HG02840 (cell line): ENCODE results near the gene STMN3.
"Not testable (repeated sequence)": the region's sequence is repeated elsewhere in the genome, so short reads cannot be mapped to it uniquely, and the experiment has no call there.

Experiments
- ATAC-seq: cut with Tn5 transposase; IDR thresholded peaks from one replicate; pipeline ENCODE4 v1.9.1; 2021; ENCODE audit warnings: mild to moderate bottlenecking, moderate library complexity, moderate number of reproducible peaks; ENCODE audit not compliant: unreplicated experiment, low FRiP score

Gene STMN3

GRCh38 chr20:63640086-63640485 is 13.1 kb downstream of the STMN3 start:
- ATAC-seq, result no peak

- ATAC-seq, result no peak
These were observed 13.9 kb downstream of the STMN3 start for GRCh38 chr20:63639093-63639975.

- no peak for ATAC-seq
These were observed 16.2 kb downstream of the STMN3 start for GRCh38 chr20:63636752-63637628.

DNA sequence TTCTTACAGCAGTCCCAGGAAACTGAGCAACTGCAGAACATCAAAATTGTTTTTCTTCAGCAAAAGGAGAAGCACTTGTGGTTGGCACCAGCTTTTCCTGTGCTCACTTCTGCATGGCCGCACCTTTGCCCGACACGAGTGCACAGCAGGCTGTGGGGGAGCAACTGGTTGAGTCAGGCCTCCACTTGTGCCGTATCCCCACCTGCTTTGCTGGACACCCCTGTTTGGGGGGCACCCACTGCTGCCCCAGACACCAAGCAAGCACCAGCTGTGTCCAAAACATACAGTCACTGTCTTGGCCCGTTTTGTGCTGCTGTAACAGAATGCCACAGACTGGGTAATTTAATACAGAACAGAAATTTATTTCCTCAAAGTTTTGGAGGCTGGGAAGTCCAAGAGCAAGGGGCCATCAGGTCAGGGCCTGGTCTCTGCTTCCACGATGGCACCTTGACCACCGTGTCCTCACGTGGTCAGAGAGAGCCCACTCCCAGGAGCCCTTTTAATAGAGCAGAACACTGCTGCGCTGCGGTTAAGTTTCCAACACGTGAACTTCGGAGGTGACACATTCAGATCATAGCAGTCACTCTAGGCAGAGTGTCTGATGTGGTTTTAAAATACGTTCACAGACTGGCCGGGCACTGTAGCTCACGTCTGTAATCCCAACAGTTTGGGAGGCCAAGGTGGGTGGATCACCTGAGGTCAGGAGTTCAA is 17.6 kb downstream of the STMN3 start:
- no peak for ATAC-seq

- ATAC-seq, result no peak
These were observed 19.5 kb downstream of the STMN3 start for GRCh38 chr20:63633732-63634131.

GRCh38 chr20:63631426-63631825 is 21.8 kb downstream of the STMN3 start:
- ATAC-seq, result not testable (repeated sequence)

DNA sequence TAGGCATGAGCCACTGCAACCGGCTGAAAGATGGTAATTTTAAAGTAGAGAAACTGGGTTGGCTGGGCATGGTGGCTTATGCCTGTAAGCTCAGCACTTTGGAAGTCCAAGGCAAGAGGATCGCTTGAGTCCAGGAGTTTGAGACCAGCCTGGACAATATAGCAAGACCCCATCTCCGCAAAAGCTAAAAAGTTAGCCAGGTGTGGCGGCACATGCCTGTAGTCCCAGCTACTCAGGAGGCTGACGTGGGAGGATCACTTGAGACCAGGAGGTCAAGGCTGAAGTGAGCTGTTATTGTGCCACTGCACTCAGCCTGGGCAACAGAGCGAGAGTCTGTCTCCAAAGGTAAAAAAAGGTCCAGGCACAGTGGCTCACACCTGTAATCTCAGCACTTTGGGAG is 22.3 kb downstream of the STMN3 start:
- not testable (repeated sequence) for ATAC-seq

DNA sequence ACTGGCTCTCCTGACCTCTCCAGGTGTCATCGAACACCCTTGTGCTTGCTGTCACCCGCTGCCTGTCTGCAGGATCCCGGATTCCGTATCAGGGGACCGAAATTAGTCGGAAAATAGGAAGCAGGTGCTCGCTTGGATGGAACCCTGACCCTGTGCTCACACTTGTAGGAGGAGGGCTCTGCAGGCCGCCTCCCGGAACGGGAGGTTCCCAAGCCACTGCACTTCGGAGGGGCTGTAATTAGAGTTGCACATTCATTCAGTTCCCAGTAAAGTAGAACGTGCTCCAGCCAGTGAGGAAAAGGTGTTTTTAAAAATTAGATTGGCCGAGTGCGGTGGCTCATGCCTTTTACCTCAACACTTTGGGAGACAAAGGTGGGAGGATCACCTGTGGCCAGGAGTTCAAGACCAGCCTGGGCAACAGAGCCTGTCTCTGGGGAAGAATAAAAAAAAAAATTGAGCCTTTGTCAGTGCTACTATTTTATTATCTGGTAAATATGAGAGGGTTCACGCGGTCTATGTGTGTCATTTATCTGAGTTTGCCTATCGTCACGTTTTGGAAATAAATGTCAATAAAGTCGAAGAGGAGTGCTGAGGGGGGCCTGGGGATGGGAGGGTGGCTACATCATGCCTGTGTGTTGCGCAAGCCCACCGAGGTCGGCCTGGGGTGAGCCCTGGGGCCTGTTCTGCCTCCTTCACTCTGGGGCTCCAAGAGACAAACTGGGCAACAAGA is 24.8 kb downstream of the STMN3 start:
- no peak for ATAC-seq

DNA sequence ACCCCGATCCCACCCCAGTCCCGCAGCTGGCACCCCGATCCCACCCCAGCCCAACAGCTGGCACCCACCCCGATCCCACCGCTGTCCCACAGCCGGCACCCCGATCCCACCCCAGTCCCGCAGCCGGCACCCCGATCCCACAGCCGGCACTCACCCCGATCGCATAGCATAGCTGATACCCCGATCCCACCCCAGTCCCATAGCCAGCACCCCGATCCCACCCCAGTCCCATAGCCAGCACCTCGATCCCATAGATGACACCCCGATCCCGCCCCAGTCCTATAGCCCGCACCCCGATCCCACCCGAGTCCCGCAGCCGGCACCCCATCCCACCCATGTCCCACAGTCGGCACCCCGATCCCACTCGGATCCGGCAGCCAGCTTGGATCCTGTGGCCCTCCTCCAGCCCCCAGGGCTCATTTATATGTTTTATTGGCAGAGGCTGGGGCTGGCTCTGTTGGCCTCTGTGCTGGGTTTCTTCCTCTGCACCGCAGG is 25.4 kb downstream of the STMN3 start:
- ATAC-seq, result no peak

DNA sequence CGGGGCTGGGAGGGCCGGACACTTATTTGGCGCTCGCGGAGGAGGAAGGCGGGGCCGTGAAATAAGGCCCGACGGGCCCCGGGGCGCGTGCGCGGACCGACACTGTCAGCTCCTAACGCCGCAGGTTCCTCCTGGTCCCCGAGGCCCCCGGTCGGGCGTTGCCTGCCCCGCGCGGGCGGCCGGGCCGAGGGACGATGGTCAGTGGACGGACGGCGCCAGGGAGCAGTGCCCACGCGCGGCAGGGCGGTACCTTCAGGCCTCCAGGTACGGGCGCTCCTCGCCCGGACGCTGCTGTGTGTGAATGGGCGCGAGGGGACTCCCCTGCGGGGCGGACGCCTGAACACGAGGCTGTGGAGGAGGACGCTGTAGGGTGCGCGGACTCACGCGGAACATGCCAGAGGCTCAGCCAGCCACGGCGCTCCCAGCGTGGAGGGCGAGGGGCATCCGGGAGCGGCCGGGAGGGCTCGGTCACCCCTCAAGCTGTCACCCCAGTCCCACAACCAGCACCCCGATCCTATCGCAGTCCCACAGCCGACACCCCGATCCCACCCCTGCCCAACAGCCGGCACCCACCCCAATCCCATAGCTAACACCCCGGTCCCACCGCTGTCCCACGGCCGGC is 26.0 kb downstream of the STMN3 start:
- ATAC-seq, result peak; percentile 82

DNA sequence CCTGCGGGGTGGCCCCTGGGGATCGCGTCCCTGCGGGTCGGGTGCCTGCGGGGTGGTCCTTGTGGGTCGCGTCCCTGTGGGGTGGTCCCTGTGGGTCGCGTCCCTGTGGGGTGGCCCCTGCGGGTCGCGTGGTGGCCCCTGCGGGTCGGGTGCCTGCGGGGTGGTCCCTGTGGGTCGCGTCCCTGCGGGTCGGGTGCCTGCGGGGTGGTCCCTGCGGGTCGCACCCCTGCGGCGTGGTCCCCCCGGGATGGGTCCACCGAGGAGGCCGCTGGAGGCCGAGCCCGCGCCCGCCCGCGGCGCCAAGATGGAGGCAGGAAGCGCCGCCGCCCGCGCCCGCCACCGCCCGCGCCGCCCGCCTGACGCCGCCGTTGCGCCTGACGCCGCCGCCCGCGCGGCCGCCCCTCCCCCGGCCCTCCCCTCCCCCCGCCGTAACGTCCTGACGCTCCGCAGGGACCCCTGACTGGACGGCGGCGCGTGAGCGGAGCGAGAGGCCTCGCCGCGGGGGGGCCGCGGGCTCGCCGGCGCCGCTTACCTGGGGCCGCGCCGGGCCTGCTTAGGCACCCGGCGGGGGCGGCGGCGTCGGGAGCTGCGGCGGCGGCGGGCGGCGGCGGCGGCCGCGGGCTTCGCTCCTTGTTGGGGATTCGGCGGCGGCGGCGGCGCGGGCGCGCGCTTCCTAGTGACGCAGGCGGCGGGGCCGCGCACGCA is 26.6 kb downstream of the STMN3 start, which contains the start of gene GMEB2:
GMEB2 (minus strand) TSS at position 678 of the 705 bp plus-strand sequence. CDS start 7,704 bp downstream, outside the sequence.
- peak; percentile 43 for ATAC-seq

GRCh38 chr20:63625771-63626423 is 27.3 kb downstream of the STMN3 start:
- no peak for ATAC-seq

DNA sequence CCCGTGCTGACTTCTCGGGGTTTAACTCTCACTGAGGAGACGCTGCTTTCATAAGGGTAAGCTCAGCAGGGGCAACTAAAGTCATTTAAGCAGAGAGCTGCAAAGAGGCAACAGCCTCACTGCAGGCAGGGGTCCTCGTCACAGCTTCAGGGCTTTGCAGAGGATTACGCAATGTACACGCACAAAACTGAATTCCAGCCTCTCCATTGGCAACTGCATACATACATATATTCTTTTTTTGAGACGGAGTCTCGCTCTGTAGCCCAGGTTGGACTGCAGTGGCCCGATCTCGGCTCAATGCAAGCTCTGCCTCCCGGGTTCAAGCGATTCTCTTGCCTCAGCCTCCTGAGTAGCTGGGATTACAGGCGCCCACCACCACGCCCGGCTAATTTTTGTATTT is 28.7 kb downstream of the STMN3 start:
- ATAC-seq, result no peak

DNA sequence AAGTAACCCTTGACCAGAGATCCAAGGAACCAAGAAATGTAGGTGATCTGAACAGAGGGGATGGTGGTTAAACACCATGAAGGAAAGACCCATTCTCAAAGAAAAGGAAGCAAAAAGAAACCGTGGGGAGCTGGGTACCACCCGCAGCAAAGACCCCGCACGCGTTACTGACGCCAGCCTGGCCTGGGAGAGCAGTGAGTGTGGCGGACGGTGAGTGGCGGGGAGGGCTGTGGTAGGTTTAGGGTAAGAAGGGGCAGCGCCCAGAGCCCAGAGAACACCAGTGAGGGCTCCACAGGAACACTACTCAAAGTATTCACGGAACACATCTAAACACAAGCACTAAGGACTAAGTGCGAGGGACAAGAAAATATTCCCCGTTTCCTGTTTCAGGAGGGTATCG is 30.5 kb downstream of the STMN3 start:
- no peak for ATAC-seq

DNA sequence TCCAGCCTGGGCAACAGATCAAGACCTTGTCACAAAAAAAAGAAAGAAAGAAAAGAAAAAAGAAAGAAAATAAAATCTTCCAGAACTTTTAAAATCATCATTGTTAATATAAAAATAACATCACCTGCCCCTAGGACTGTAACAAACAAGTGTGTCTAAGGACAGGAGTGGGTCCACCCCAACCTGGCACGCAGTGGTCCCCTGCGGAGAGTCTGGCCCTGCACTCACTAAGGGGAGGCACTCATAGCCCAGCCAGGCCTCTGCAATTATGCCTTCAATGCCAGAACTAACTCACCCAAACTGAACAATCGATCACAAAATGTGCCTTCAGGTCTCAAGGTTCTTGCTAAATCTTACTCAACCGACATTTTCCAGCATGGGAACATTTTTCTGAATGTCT is 31.1 kb downstream of the STMN3 start:
- no peak for ATAC-seq

DNA sequence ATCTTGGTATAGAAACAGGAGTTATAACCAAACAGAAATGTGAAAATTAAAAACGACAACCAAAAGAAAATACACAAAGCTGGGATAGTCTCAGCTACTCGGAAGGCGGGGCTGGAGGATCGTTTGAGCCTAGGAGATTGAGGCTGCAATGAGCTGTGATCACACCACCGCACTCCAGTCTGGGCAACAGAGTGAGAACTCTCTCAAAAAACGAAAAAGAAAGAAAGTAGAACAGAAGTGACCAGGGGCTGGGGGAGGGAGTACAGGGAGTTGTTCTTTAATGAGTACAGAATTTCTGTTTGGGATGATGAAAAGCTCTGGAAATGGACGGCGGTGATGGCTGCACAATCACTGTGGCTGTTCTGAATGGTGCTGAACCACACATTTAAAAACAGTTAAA is 32.2 kb downstream of the STMN3 start:
- ATAC-seq, result no peak

DNA sequence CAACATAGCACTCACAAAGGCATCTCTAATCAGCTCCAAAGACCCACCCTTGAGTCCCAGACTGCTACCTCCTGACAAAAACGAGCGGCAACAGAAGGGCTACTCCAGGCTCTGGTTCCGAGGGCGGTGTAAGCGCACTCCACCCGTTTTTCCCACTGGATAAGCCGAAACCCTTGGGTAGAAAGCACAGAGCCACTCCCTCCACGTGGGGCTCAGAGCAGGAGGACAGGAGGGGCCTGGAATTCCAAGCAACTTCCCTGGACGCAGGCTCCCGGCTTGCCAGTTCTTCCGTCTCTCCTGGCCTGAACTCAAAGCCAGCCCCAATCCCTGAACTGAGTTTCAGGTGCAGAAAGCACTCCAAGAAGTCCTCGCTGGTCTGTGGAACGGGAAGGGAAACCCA is 33.7 kb downstream of the STMN3 start:
- no peak for ATAC-seq

- ATAC-seq, result no peak
These were observed 34.1 kb downstream of the STMN3 start for GRCh38 chr20:63619086-63619485.
